ENCODE data around the gene RNASE4.

RNASE4 gene

DNA sequence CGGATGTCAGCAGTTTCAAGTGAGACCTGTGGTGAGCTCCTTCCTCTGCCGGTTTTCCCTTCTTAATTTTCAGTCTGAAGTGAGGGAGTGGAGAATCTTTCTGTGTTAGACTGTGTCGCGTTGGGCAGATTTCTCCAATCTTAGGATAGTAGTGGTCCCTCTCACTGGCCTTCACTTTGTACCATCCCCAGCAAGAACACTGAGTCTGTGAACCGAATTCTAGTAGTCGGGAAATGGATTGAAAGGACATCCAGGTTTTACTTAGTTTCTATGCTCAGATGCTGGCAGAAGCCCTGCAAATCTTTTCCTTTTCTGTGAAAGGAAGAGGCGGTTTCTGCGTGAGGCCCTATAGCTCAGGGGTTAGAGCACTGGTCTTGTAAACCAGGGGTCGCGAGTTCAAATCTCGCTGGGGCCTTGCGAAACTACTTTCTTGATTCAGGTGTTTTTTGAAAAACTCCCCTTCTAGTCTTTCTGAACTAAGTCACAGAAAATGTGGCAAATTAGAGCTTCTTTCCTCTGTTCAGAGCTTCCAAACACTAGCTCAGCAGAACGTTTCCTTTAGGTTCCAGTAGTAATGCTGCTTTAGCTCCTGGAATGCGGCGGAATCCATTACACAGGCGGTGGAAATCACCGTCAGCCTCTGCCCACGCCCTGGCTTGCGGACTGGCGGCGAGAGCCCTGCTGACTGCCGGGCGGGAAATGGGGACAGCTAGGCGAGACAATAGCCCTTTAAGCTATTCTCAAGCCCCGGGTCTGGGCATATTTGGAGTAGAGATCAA, 2.8 kb upstream of the RNASE4 start:
- peak; percentile 92 for DNase-seq
- Histone ChIP-seq H3K4me1 (ENCODE audit: control insufficient read depth, insufficient read depth, low read depth, low read length) (peaks cover 2% of the 10 kb centered on the region), H4K8ac (ENCODE audit: low read length) (peak overlapping the region; percentile 94), H3K18ac (ENCODE audit: low read depth in 1 of 2, low read length in 2 of 2) (peak overlapping the region; percentile 90 to 92), H2AK5ac (ENCODE audit: low read length, severe bottlenecking) (peak overlapping the region; percentile 78), H3K27me3 (ENCODE audit: control insufficient read depth in 1 of 2, insufficient read depth in 1 of 2, low read length in 2 of 2) (peaks cover 4% of the 10 kb centered on the region in 2 experiments), H4K91ac (ENCODE audit: low read length) (no peak overlapping the region), H3K79me1 (replicated peaks; ENCODE audit: low read length, poor library complexity, severe bottlenecking) (peaks cover 2% of the 10 kb centered on the region), H2AFZ (ENCODE audit: low read depth, low read length) (peak overlapping the region; percentile 47), H3K9ac (ENCODE audit: low read length) (peak overlapping the region; percentile 100), H3K14ac (ENCODE audit: low read length in 2 of 2) (no peak overlapping the region), H3K23ac (ENCODE audit: low read length in 2 of 2) (no peak overlapping the region), H2BK5ac (ENCODE audit: low read depth, low read length, poor library complexity, severe bottlenecking) (no peak overlapping the region), H3K4me2 (ENCODE audit: low read length, poor library complexity, severe bottlenecking) (peak overlapping the region; percentile 76), H3K4me3 (ENCODE audit: insufficient read depth in 1 of 2, low read depth in 1 of 2, low read length in 2 of 2) (peak overlapping the region; percentile 56 to 93), H3K9me3 (ENCODE audit: control insufficient read depth, low read length) (no peaks in the 10 kb centered on the region), H2BK12ac (ENCODE audit: low read length in 2 of 2) (peak overlapping the region; percentile 9 to 18), H3K27ac (ENCODE audit: low read length, poor library complexity, severe bottlenecking) (peak overlapping the region; percentile 96), H2BK15ac (ENCODE audit: low read depth, poor library complexity, severe bottlenecking) (peak overlapping the region; percentile 73), H2BK120ac (ENCODE audit: low read depth, low read length) (peak overlapping the region; percentile 29), H3K36me3 (ENCODE audit: control insufficient read depth in 1 of 2, insufficient read depth in 2 of 2, low read depth in 1 of 2, low read length in 2 of 2) (no peaks in the 10 kb centered on the region), H3K4ac (ENCODE audit: low read depth in 1 of 2, low read length in 2 of 2) (peak overlapping the region; percentile 31 to 51)
- WGBS: under 1% methylated on average over 23 of the region's 25 CpGs

DNA sequence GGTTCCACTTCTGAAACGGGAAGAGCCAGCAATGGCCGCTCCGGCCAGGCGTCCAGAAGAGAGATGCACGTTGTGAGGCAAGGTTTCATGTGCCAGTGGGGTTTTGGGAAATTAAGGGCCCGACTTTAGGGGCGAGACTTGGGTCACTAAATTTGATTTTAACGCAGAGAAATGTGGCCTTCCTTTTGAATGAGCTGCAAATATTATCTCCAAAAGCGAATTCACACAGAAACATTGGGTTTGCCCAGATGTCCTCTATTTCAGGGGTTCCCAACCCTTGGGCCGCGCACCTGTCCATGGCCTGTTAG, 2.3 kb upstream of the RNASE4 start:
- Histone ChIP-seq H3K9ac (ENCODE audit: low read length) (peak overlapping the region; percentile 100), H3K18ac (ENCODE audit: low read depth in 1 of 2, low read length in 2 of 2) (peak overlapping the region; percentile 90 to 92), H2BK12ac (ENCODE audit: low read length in 2 of 2) (peak overlapping the region in 1 of 2 experiments; percentile 9), H3K9me3 (ENCODE audit: control insufficient read depth, low read length) (no peaks in the 10 kb centered on the region), H3K4me1 (ENCODE audit: control insufficient read depth, insufficient read depth, low read depth, low read length) (peaks cover 2% of the 10 kb centered on the region), H3K4me3 (ENCODE audit: insufficient read depth in 1 of 2, low read depth in 1 of 2, low read length in 2 of 2) (peak overlapping the region; percentile 70 to 93), H2AFZ (ENCODE audit: low read depth, low read length) (peak overlapping the region; percentile 47), H3K23ac (ENCODE audit: low read length in 2 of 2) (no peak overlapping the region), H3K4ac (ENCODE audit: low read depth in 1 of 2, low read length in 2 of 2) (peak overlapping the region; percentile 31 to 51), H3K36me3 (ENCODE audit: control insufficient read depth in 1 of 2, insufficient read depth in 2 of 2, low read depth in 1 of 2, low read length in 2 of 2) (no peaks in the 10 kb centered on the region), H2AK5ac (ENCODE audit: low read length, severe bottlenecking) (peak overlapping the region; percentile 78), H4K91ac (ENCODE audit: low read length) (no peak overlapping the region), H3K4me2 (ENCODE audit: low read length, poor library complexity, severe bottlenecking) (peak overlapping the region; percentile 76), H3K27ac (ENCODE audit: low read length, poor library complexity, severe bottlenecking) (peak overlapping the region; percentile 96), H2BK15ac (ENCODE audit: low read depth, poor library complexity, severe bottlenecking) (peak overlapping the region; percentile 73), H3K14ac (ENCODE audit: low read length in 2 of 2) (no peak overlapping the region), H3K79me1 (replicated peaks; ENCODE audit: low read length, poor library complexity, severe bottlenecking) (peaks cover 3% of the 10 kb centered on the region), H3K27me3 (ENCODE audit: control insufficient read depth in 1 of 2, insufficient read depth in 1 of 2, low read length in 2 of 2) (no peaks in the 10 kb centered on the region), H4K8ac (ENCODE audit: low read length) (peak overlapping the region; percentile 94), H2BK120ac (ENCODE audit: low read depth, low read length) (peak overlapping the region; percentile 29), H2BK5ac (ENCODE audit: low read depth, low read length, poor library complexity, severe bottlenecking) (no peak overlapping the region)
- DNase-seq: no peak
- WGBS: under 1% methylated on average over 11 of the region's 11 CpGs

DNA sequence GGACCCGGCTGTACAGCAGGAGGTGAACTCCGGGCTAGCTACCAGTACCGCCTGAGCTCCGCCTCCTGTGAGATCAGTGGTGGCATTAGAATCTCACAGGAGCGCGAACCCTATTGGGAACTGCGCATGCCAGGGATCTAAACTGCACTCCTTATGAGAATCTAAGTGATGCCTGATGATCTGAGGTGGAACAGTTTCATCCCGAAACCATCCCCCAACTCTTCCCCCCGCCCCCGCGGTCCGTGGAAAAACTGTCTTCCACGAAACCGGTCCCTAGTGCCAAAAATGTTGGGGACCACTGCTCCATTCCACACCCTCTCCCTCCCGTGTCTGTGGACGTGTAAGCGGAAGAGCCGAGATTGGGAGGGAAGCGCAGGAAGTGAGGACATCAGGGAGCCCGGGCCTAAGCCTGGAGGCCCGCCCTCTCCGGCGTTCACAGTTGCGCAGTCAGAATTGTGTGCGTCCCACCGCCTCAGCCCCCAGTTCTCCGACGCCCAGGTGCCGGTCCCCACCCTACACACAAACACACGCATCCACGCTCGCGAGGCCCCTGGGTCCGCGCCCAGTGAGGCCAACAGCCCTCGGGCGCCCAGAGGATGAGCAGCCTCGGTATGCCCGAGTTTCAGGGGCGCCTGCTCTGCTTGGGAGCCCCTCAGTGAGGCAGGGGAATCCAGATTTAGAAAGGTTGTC, 1.8 kb upstream of the RNASE4 start:
- no peaks in the 10 kb centered on the region for H3K27me3 ChIP-seq (ENCODE audit: control insufficient read depth in 1 of 2, insufficient read depth in 1 of 2, low read length in 2 of 2)
- under 1% methylated on average over 40 of the region's 40 CpGs for WGBS
- H4K8ac ChIP-seq (ENCODE audit: low read length): peak overlapping the region; percentile 94
- H3K4me2 ChIP-seq (ENCODE audit: low read length, poor library complexity, severe bottlenecking): peak overlapping the region; percentile 76
- H2BK120ac ChIP-seq (ENCODE audit: low read depth, low read length): peak overlapping the region; percentile 54
- no peaks in the 10 kb centered on the region for H3K36me3 ChIP-seq (ENCODE audit: control insufficient read depth in 1 of 2, insufficient read depth in 2 of 2, low read depth in 1 of 2, low read length in 2 of 2)
- peak overlapping the region; percentile 100 for H3K9ac ChIP-seq (ENCODE audit: low read length)
- peak overlapping the region; percentile 59 for H2BK5ac ChIP-seq (ENCODE audit: low read depth, low read length, poor library complexity, severe bottlenecking)
- DNase-seq: peak; percentile 97
- peak overlapping the region; percentile 70 to 93 for H3K4me3 ChIP-seq (ENCODE audit: insufficient read depth in 1 of 2, low read depth in 1 of 2, low read length in 2 of 2)
- H2AFZ ChIP-seq (ENCODE audit: low read depth, low read length): peak overlapping the region; percentile 83
- no peak overlapping the region for H2BK15ac ChIP-seq (ENCODE audit: low read depth, poor library complexity, severe bottlenecking)
- H3K79me1 ChIP-seq (replicated peaks; ENCODE audit: low read length, poor library complexity, severe bottlenecking): peaks cover 3% of the 10 kb centered on the region
- H3K14ac ChIP-seq (ENCODE audit: low read length in 2 of 2): peak overlapping the region in 1 of 2 experiments; percentile 80
- peaks cover 2% of the 10 kb centered on the region for H3K4me1 ChIP-seq (ENCODE audit: control insufficient read depth, insufficient read depth, low read depth, low read length)
- peak overlapping the region; percentile 92 for H4K91ac ChIP-seq (ENCODE audit: low read length)
- H3K27ac ChIP-seq (ENCODE audit: low read length, poor library complexity, severe bottlenecking): peak overlapping the region; percentile 96
- H2BK12ac ChIP-seq (ENCODE audit: low read length in 2 of 2): no peak overlapping the region
- H3K23ac ChIP-seq (ENCODE audit: low read length in 2 of 2): no peak overlapping the region
- H3K9me3 ChIP-seq (ENCODE audit: control insufficient read depth, low read length): no peaks in the 10 kb centered on the region
- peak overlapping the region; percentile 83 to 92 for H3K4ac ChIP-seq (ENCODE audit: low read depth in 1 of 2, low read length in 2 of 2)
- no peak overlapping the region for H2AK5ac ChIP-seq (ENCODE audit: low read length, severe bottlenecking)
- H3K18ac ChIP-seq (ENCODE audit: low read depth in 1 of 2, low read length in 2 of 2): peak overlapping the region; percentile 92 to 97
